HG03064 (cell line): ENCODE data around the gene WNT11.

Source experiments
- ATAC-seq: cut with Tn5 transposase; IDR thresholded peaks from one replicate; pipeline ENCODE4 v1.9.1; 2021; ENCODE audit warnings: low read depth; ENCODE audit not compliant: unreplicated experiment

Gene WNT11

GRCh38 chr11:76184551-76184993 lies 21.7 kb downstream of the WNT11 start:
- no peak for ATAC-seq

DNA sequence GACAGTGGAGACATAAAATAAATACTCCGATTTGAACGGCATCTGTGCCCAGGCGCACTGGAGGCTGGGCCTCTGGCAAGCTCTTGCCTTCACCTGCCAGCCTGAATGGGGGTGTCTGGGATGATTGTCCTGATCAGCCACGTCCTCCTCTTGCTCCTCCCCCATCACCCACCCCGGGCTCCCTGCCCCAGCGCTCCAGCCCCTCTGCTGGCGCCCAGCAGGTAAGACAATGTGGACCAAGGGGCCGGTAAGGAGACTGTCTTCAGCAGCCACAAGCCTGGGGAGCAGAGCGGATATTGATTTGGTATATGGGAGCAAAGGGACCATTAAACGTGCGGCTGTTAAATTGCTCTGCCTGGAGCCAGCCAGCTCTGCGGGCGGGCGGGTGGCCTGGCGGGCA lies 24.9 kb downstream of the WNT11 start:
- ATAC-seq: no peak

DNA sequence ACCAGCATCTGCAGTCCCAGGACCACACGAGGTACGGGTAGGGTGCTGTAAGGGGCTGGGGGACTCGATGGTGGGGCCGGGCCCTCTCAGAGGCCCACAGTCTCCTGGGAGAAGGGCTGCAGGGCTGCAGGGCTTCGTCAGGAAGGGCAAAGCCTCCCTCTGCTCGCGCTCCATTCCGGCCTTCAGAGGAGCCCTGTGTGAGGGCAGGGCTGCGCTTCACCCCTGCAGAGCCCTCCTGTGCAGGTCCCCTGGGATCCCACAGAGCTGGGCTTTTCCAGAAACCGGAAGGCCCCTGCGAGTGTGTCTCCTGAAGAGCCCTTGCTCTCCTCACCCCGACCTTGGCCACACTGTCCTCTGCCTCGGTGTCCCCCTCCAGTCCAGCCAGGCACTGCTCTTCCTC lies 27.2 kb downstream of the WNT11 start:
- no peak for ATAC-seq

DNA sequence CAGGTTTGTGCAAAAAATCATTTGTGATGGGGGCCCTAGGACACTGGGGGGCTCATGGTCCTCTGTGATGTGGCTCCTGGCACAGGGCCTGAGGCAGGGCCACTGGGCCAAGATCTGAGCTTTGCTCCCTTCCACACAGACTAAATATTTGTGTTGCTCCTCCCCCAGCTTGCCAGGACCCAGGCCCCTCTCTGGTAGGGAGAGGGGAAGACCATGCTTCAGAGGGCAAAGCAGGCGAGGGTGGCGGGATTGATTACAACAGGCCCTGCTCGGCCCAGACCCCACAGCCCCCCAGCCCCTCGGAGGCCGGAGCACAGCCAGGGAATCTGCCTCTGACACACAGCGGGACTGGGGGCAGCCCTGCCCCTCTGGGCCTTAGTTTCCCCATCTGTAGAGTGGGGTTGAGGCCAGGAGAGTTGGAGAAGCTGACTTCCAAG lies 29.0 kb downstream of the WNT11 start:
- ATAC-seq: no peak

- ATAC-seq: no peak
These were observed 29.8 kb downstream of the WNT11 start for GRCh38 chr11:76176463-76176862.

GRCh38 chr11:76175783-76176182 lies 30.5 kb downstream of the WNT11 start:
- no peak for ATAC-seq

DNA sequence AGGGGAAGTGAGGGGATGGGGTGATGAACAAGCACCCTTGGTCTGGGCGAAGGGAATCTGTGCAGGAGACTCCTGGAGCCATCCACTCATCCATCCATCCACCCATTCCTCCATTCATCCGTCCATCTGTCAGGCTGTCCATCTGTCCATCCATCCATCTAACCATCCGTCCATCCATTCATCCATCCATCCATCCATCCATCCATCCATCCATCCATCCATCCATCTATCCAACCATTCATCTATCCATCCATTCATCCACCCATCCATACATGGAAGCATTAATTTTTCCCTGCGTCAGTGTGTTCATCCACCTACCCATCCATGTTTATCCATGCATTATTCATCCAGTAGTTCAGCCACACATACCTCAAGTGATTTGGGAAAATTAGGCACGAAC lies 32.0 kb downstream of the WNT11 start:
- ATAC-seq: no peak

- no peak for ATAC-seq
These were observed 32.6 kb downstream of the WNT11 start for GRCh38 chr11:76173663-76174062.

DNA sequence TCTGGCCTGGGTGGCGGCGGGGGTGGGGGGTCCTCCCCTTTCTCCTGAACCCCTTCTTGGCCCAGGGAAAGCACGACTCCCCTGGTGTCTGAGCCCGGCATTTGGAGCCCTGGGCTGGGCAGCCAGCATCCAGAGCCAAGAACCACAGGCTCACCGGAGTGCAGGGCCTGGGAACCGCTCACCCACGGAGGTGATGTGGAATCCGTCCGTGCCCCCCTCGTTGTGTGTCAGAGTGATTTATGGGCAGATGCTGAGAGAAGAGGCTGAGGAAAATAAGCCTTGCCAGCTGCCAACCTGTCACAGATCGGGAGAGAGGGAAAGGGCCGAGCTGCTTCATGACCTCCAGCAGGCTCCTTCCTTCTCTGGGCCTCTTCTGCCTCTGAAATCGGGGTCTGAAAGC lies 33.7 kb downstream of the WNT11 start:
- ATAC-seq: no peak

- no peak for ATAC-seq
These were observed 35.8 kb downstream of the WNT11 start for GRCh38 chr11:76170468-76170867.

DNA sequence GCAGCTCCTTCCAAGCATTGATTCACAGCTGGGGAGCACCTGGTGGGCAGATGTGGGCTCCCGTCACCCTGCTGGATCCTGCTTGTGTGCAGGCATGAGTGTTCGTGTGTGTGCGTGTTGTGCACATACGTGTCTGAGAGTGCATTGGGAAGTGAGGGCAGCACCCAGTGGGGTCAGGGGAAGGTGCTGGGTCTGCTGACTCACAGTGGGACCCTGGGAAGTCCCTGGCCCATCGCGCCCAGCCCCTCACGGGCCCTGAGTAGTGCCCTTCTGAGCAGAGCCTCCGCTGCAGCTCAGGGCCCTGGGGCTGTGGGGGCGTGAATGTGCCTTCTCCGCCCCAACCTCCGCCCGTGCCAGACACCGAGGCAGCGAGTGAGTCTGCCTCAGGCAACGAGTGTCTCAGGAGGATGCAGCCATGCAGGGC lies 36.8 kb downstream of the WNT11 start:
- ATAC-seq: no peak

GRCh38 chr11:76167590-76167989 lies 38.7 kb downstream of the WNT11 start:
- ATAC-seq: no peak

DNA sequence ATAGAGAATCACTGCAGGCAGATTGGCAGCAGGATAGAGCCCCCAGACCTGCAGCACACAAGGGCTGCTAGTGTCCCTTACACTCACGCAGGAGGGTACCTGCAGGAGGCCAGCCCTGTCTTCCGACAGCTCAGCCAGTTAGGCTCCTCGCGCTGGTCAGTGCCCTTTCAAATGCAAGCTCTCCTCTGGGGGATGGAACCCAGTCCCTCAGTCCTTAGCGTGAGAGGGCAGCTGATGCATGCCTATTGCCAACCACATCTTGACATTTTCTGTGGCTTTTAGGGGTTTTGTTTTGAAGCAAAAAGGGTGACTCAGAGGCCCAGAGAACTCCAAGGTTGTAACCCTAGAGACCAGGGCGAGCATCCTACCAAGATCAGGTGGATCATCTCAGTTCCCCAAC lies 40.0 kb downstream of the WNT11 start:
- ATAC-seq: no peak

GRCh38 chr11:76164861-76165751 lies 41.2 kb downstream of the WNT11 start:
- ATAC-seq: no peak

GRCh38 chr11:76164081-76164480 lies 42.2 kb downstream of the WNT11 start:
- no peak for ATAC-seq

DNA sequence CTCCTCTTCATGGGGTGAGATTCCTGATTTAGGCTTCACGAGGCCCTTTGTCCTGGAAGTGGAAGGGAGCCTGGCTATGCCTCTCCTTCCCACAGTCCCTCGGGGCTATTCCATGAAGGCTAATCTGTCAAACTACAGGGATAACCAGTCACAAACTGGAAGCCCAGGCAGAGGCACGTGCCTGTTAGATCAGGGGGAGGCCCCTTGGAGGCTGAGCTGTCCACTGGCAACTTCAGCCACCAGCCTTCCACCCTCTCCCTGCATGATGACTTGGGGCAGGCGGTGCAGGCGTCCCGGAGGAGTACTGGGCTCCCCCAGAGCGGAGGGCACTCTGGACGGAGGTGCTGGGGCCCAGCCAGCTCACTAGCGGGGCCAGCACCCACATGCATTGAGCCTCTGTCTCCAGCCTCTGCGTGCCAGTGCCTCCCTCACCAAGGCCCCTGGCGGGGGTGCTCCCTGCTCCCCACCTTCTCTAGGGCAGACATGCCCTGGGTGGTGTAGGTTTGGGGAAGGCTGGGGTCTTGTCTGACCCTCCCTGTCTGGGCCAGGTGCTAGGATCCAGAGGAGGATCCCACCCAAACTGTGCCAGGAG lies 42.9 kb downstream of the WNT11 start:
- ATAC-seq: no peak

DNA sequence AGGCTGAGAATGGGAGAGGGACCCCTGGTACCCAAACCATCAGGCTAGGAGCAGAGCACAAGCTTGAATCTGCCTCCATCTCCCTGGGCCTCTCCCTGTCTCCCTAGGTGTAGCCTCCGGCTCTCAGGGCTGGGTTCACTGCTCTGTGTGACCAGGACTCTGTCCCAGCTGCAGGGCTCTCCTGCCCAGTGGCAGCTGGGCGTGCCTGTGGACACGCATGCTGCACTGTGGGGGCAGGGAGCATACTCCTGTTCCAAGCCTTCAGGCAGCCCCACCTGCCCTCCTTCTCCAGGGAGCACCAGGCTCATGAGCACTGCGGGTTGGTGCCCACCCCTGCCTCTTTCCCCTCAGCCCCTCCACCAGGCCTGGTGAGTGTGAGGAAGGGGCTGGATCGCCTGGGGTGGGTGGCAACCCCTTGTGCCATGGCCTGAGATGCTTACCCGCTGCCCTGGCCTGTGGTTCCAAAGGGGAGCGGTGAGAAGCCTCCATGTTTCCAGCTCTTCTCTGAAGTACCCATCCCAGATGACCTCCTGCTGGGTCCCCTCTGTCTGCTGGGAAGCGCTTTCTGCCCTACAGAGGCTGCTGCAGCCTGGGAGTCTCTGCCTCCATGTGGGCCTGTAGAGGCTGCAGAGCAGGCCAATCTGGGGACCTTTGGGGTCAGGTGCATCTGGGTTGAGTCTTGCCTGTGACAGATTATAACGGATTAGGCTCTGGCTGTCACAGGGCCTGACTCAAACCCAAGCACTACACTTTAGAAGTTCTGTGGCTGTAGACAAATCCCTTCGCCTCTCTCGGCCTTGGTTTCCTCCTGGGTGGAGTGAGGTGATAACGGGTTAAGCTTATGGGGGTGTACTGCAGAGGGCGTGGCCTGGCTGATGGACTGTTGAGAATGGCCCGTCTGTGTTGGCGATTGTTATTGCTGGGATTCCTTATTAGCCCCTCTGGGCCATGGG lies 43.7 kb downstream of the WNT11 start:
- no peak for ATAC-seq

DNA sequence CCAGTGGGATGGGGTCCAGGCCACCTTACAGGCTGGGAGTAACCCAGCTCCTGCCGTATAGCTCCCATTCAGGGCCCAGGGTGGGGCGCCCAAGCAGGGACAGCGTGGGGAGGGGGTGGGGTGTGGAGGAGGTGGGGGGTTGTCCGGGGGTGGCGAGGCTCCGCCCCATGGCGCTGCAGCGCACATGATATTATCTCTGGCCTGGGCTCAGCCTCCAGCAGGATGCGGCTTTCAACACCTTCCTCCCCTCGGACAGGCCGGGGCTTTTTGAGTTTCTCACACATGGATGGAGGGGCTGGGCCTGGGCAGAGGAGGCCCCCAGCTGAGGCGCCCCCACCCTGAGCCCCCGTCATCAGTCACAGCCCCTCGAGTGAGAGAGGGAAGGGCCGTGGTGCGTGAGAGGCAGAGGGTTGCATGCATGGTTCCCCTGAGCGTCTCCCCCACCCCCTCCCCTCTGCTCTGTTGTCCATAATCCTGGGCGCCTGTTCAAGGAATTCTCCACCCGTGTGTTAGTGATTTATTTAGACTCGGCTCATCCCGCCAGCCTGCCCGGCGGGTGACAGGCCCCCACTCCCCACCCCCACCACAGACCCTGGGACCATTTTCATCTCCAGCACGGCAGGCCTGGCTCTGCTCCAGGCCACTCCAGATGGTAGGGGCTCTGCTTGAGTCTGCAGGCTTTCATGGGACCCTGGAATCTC lies 44.9 kb downstream of the WNT11 start:
- ATAC-seq: no peak

DNA sequence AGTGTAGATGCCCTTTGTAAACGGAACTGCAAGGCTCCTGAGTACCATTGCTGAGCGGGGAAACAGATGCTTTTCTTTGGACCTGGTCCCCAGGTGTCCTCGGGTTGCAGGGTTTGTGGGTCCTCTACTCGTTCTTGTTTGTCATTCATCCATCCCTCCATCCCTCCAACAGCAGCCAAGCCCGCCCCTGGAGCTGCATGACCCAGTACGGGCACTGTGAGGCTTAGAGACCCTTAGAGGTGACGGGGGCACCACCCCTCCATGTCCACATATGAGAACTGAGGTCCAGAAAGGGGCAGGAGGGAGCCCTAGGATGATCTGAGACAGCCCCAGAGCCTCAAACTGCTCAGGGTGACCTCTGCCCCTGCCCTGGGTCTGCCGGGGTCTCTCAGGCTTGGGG lies 45.4 kb downstream of the WNT11 start:
- no peak for ATAC-seq

DNA sequence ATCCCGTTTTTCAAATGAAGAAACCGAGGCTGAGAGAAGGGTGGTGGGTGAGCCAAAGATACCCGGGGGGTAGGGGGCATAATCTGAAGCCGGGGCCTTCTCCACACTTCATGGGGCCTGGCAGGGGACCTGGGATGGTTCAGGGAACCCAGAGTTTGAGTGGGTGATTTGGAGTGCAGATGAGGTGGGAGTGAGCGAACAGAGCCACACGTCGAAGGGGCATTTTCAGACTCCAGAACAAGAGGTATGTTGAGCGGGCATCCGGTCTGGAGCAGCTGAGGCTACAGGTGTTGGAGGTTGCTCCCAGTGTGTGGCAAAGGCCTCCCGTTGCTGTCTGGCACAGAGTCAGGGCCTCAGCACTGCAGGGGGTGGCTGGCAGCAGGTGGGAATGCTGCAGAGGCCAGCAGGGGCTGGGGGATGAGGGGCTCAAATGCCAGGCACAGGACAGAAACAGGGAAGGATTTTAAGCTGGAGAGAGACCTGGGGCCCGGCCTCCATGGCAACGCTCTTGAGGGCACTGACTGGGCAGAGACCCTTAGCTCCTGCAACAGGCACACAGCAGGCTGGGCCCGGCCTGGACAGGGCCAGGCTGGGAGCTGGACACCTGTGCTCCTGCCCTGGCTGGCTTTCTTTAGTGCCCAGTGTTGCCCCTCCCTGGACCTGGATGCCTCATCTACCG lies 46.2 kb downstream of the WNT11 start:
- no peak for ATAC-seq
